OCI-LY7 (cell line): ENCODE results near the gene GBF1. TPM values are rescaled to one million over a fixed set of nuclear protein-coding genes. Genes with fewer than 3 reads are reported as not detected.

ENCODE experiments used
- BruUV-seq: library from RNA; stranded (reverse); fragments of 400-500 nt; replicated peaks from 2 replicates; lab custom pipeline; 2021; lab: Mats Ljungman, UMichigan
- CTCF ChIA-PET: fragments of 300-600 bp; sonication (Branson Sonifier 250); formaldehyde crosslinking; loops from one replicate; lab custom pipeline; 2022; ENCODE audit warnings: antibody characterized with exemption; ENCODE audit not compliant: unreplicated experiment; lab: Charles Lee
- POLR2A ChIA-PET: fragments of 300-600 bp; sonication (Branson Sonifier 250); formaldehyde crosslinking; loops from one replicate; lab custom pipeline; 2022; ENCODE audit warnings: antibody characterized with exemption; lab: Charles Lee
- DNase-seq: peaks from one replicate; pipeline ENCODE4 v3.0.0-alpha.2; 2015; ENCODE audit warnings: low spot score
- H2AFZ ChIP-seq: fragments of 200-600 bp; sonication (generic), shearing (Covaris generic); 2 replicates; pipeline ENCODE4 v1.6.1; 2014; ENCODE audit warnings: mild to moderate bottlenecking, antibody characterized with exemption, low read length, moderate library complexity
- H3K27ac ChIP-seq: fragments of 200-600 bp; sonication (generic); 2 replicates; pipeline ENCODE4 v1.5.1; 2014; ENCODE audit warnings: mixed run types, low read depth, mild to moderate bottlenecking, moderate library complexity, low read length, inconsistent platforms; ENCODE audit not compliant: poor library complexity, severe bottlenecking
- H3K36me3 ChIP-seq: fragments of 200-600 bp; sonication (generic); 2 replicates; pipeline ENCODE4 v1.6.1; 2014; ENCODE audit warnings: mild to moderate bottlenecking, antibody characterized with exemption, low read length, moderate library complexity, mixed read lengths; ENCODE audit not compliant: insufficient read depth
- H3K4me1 ChIP-seq: fragments of 200-600 bp; sonication (generic); 2 replicates; pipeline ENCODE4 v1.5.1; 2014; ENCODE audit warnings: mild to moderate bottlenecking, low read length; ENCODE audit not compliant: insufficient read depth, poor library complexity, severe bottlenecking
- H3K4me2 ChIP-seq: fragments of 200-600 bp; sonication (generic); 2 replicates; pipeline ENCODE4 v1.6.1; 2014; ENCODE audit warnings: mild to moderate bottlenecking, low read length
- H3K4me3 ChIP-seq: fragments of 200-600 bp; sonication (generic); 2 replicates; pipeline ENCODE4 v1.5.1; 2014; ENCODE audit warnings: mild to moderate bottlenecking, low read depth, low read length; ENCODE audit not compliant: poor library complexity, severe bottlenecking
- H3K79me2 ChIP-seq: fragments of 200-600 bp; sonication (generic); 2 replicates; pipeline ENCODE4 v1.6.1; 2016; ENCODE audit warnings: low read depth, mild to moderate bottlenecking, low read length, moderate library complexity, mixed read lengths; ENCODE audit not compliant: insufficient read depth
- H3K9me2 ChIP-seq: fragments of 200-600 bp; sonication (generic); 2 replicates; pipeline ENCODE4 v1.6.1; 2016; ENCODE audit warnings: mild to moderate bottlenecking, low read length, mixed read lengths; ENCODE audit not compliant: insufficient read depth
- H3K9me3 ChIP-seq: fragments of 200-600 bp; sonication (generic); 2 replicates; pipeline ENCODE4 v1.6.1; 2014; ENCODE audit warnings: mild to moderate bottlenecking, mixed run types, low read length, mixed read lengths
- H4K20me1 ChIP-seq: fragments of 200-600 bp; sonication (generic); 2 replicates; pipeline ENCODE4 v1.6.1; 2014; ENCODE audit warnings: mild to moderate bottlenecking, antibody characterized with exemption, low read length, moderate library complexity, mixed read lengths; ENCODE audit not compliant: insufficient read depth
- EZH2phosphoT487 ChIP-seq: fragments of 200-600 bp; sonication (generic); IDR thresholded peaks from 2 replicates; pipeline ENCODE4 v1.6.1; 2018; ENCODE audit warnings: low read depth, borderline replicate concordance, mild to moderate bottlenecking, mixed run types, antibody characterized with exemption, low read length, moderate library complexity, mixed read lengths
- intact Hi-C: fragments of 100-400 bp; cut with micrococcal nuclease; formaldehyde crosslinking; loops from one replicate; pipeline ENCODE4 v1.10.0; 2022; ENCODE audit not compliant: unreplicated experiment
- total RNA-seq, 2 experiments: library from RNA; depleted of rRNA in 1 of 2; stranded (reverse); fragments of >200 nt in 1 of 2; shearing (Covaris generic) in 1 of 2; gene quantifications; 2 replicates each; pipeline ENCODE4 v1.2.3, GENCODE V29; 2014 to 2022
- TF ChIP-seq, protein P1 (sequence below): fragments of 200-600 bp; sonication (generic); conservative IDR thresholded peaks from 2 replicates; pipeline ENCODE4 v1.5.1; 2014; ENCODE audit warnings: mild to moderate bottlenecking, antibody characterized with exemption, low read length, moderate library complexity, mixed read lengths

Gene GBF1
- total RNA-seq, 2 experiments from 2014 or later, result 17.8 to 33.4 TPM

DNA sequence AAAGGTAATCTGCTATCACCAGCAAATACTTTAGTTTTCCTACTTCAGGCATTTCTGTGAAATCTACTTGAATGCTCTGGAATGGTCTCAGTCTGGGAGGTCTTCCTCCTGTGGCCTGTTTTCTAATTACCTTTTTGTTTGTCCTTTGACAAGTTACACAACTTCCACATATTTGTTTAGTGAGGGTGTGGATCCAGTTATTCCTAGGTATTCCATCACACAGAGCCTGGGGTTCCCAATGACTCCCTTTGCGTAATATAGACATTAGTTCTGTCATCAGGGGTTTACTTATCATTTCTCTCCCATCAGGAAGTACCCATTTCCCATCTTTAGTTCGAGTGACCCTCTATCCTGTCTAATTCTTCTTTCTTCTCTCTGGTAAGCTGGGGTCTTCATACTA lies 47.3 kb upstream of the GBF1 start:
- H3K36me3 ChIP-seq, result no peaks in the 10 kb centered on the region

DNA sequence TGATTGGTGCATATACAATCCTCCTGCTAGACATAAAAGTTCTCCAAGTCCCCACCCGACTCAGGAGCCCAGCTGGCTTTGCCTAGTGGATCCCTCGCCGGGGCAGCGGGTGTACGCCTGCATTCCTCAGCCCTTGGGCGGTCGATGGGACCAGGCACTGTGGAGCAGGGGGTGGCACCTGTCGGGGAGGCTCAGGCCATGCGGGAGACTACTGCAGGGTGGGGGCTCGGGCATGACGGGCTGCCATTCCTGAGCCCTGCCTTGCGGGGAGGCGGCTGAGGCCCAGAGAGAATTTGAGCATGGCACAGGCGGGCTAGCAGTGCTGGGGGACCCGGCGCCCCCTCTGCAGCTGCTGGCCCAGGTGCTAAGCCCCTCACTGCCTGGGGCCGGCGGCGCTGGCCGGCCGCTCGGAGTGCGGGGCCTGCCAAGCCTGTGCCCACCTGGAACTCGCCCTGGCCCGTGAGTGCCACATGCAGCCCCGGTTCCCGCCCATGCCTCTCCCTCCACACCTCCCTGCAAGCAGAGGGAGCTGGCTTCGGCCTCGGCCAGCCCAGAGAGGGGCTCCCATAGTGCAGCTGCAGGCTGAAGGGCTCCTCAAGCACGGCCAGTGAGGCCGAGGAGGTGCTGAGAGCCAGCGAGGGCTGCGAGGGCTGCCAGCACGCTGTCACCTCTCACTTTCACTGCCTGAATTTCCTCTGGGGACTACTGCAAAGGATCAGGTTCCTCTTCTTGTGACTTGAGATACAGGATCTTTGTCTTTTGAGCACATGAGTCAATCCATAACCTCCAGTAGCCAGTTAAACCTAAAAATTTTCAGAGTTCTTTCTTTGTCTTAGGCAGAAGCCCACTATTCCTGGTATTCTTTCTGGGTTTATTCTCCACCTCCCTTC lies 44.3 kb upstream of the GBF1 start:
- ChIA-PET CTCF (no interaction called here), POLR2A (interaction anchor here (0.7 kb wide), 1 partner anchor 248 kb away, joined by 3 read pairs; no protein-coding TSS in a partner anchor)
- Histone ChIP-seq H3K36me3 (no peaks in the 10 kb centered on the region), H3K4me3 (no peak overlapping the region), H2AFZ (no peak overlapping the region), H3K79me2 (no peaks in the 10 kb centered on the region), H3K4me2 (no peak overlapping the region), H3K27ac (no peak overlapping the region), H3K9me2 (no peaks in the 10 kb centered on the region), H3K9me3 (no peaks in the 10 kb centered on the region), H3K4me1 (no peaks in the 10 kb centered on the region), H4K20me1 (no peaks in the 10 kb centered on the region)
- DNase-seq, result no peak
- BruUV-seq, result no TSS peak
- intact Hi-C loops, result no loop called here
- TF ChIP-seq, protein P1, sequence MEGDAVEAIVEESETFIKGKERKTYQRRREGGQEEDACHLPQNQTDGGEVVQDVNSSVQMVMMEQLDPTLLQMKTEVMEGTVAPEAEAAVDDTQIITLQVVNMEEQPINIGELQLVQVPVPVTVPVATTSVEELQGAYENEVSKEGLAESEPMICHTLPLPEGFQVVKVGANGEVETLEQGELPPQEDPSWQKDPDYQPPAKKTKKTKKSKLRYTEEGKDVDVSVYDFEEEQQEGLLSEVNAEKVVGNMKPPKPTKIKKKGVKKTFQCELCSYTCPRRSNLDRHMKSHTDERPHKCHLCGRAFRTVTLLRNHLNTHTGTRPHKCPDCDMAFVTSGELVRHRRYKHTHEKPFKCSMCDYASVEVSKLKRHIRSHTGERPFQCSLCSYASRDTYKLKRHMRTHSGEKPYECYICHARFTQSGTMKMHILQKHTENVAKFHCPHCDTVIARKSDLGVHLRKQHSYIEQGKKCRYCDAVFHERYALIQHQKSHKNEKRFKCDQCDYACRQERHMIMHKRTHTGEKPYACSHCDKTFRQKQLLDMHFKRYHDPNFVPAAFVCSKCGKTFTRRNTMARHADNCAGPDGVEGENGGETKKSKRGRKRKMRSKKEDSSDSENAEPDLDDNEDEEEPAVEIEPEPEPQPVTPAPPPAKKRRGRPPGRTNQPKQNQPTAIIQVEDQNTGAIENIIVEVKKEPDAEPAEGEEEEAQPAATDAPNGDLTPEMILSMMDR, result no peak
- TF ChIP-seq EZH2phosphoT487, result no peak

More for the DNA sequence above, 47.3 kb upstream of the GBF1 start:
- no TSS peak for BruUV-seq
- Histone ChIP-seq H3K4me1 (no peaks in the 10 kb centered on the region), H3K27ac (no peak overlapping the region), H3K9me3 (no peaks in the 10 kb centered on the region), H3K79me2 (no peaks in the 10 kb centered on the region), H3K4me3 (no peak overlapping the region), H3K4me2 (no peak overlapping the region), H4K20me1 (no peaks in the 10 kb centered on the region), H3K9me2 (no peaks in the 10 kb centered on the region), H2AFZ (no peak overlapping the region)
- POLR2A ChIA-PET, result no interaction called here
- CTCF ChIA-PET, result no interaction called here
- no peak for TF ChIP-seq EZH2phosphoT487
- TF ChIP-seq, protein P1, result no peak
- intact Hi-C loops, result no loop called here
- DNase-seq, result no peak

DNA sequence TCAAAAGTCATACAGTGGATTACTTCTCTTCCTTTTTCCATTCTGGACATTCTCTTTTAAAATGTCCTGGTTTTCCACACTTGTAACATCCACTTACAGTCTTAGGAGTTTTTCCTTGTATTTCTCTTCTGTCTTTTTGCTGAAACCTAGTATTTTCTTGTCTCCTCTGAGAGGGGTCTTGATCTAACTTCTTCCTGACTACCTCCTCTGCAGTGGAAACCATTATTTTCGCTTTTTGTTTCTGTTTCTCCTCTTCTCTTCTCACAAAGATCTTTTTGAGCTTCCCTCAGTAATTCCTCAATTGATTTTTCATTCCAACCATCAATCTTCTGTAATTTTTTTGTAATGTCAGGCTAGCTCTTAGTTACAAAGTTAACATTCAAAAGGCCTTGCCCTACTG lies 42.9 kb upstream of the GBF1 start:
- H3K9me2 ChIP-seq, result no peaks in the 10 kb centered on the region
- no peaks in the 10 kb centered on the region for H3K36me3 ChIP-seq
- H3K79me2 ChIP-seq, result no peaks in the 10 kb centered on the region
- no peak for DNase-seq
- no TSS peak for BruUV-seq
- no peak overlapping the region for H2AFZ ChIP-seq
- H3K4me3 ChIP-seq, result no peak overlapping the region
- TF ChIP-seq, protein P1, result no peak
- no peak for TF ChIP-seq EZH2phosphoT487
- H3K27ac ChIP-seq, result no peak overlapping the region
- CTCF ChIA-PET, result no interaction called here
- POLR2A ChIA-PET, result no interaction called here
- no peaks in the 10 kb centered on the region for H4K20me1 ChIP-seq
- intact Hi-C loops, result no loop called here
- no peaks in the 10 kb centered on the region for H3K4me1 ChIP-seq
- H3K4me2 ChIP-seq, result no peak overlapping the region
- H3K9me3 ChIP-seq, result no peaks in the 10 kb centered on the region
